Stomach (tissue), 4 donors: ENCODE results near the gene ZNF770.

Source experiments
- CTCF ChIP-seq, 7 experiments: fragments of 450-650 bp in 4 of 7; fragments of 200-600 bp in 3 of 7; sonication (generic) in 3 of 7; IDR thresholded peaks; one replicate each; pipeline ENCODE4 v1.5.1; 2016 to 2019; ENCODE audit warnings: antibody characterized with exemption in 7 of 7, control low read depth in 2 of 7, mild to moderate bottlenecking in 1 of 7
- EP300 ChIP-seq: sonication (generic); formaldehyde crosslinking; IDR thresholded peaks from one replicate; pipeline ENCODE4 v1.6.1; 2017; ENCODE audit warnings: antibody characterized with exemption
- POLR2A ChIP-seq, 4 donors: fragments of 450-650 bp; IDR thresholded peaks; one replicate each; pipeline ENCODE4 v1.6.1; 2016; ENCODE audit warnings: antibody characterized with exemption in 4 of 4, control low read depth in 2 of 4, mild to moderate bottlenecking in 1 of 4, moderate library complexity in 1 of 4
- POLR2AphosphoS5 ChIP-seq, 3 donors: sonication (generic); formaldehyde crosslinking; IDR thresholded peaks; one replicate each; pipeline ENCODE4 v1.6.1; 2016; ENCODE audit warnings: antibody characterized with exemption in 3 of 3

GRCh38 chr15:34986771-34987480 is 1.2 kb downstream of the ZNF770 start:
- TF ChIP-seq CTCF (IDR thresholded peaks at IDR 0.05) (no peak), POLR2AphosphoS5 (IDR thresholded peaks at IDR 0.05) (no peak), POLR2A (IDR thresholded peaks at IDR 0.05) (no peak), EP300 (no peak)
